ENCODE results near the gene SOD3.

Gene SOD3

GRCh38 chr4:24775032-24775605, 20.3 kb upstream of the SOD3 start:
- no peak for DNase-seq (ENCODE audit: low read depth)

GRCh38 chr4:24775750-24776149, 19.6 kb upstream of the SOD3 start:
- no peak for DNase-seq (ENCODE audit: low read depth)

GRCh38 chr4:24777536-24778463, 17.6 kb upstream of the SOD3 start:
- no peak for DNase-seq (ENCODE audit: low read depth)

DNA sequence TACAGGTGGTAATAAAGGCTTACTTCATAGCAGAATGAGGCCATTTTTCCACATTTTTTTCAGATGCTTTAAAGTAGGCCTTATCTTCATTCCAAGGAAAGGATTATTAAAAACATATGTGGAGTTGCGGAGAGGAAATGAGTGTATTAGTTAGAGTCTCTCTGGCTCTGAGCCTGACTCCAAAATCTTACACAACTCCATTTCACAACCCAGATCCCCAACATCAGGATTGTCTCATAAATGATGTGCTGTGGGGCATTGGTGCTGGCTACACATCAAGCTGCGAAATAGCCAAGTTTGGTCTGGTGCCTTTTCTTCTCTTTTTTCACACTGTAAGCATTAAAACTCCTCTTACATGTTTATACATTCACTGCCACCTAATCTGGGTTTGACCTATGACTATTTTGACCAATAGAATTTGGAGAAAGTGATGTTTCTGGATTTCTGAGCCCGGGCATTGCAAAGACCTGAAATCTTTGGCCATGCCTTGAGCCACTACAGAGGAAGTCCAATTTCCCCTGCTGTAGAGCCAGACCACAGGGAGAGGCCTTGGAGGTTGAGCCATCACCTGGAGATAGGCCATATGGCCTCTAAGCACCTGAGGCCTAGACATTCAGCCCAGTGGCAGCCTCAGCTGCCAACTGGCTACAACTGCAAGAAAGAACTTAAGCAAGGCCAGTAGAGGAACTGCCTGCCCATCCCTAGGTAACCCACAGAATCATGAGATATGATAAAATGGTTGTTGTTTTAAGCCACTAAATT, 16.7 kb upstream of the SOD3 start:
- DNase-seq (ENCODE audit: low read depth), result peak; percentile 96

DNA sequence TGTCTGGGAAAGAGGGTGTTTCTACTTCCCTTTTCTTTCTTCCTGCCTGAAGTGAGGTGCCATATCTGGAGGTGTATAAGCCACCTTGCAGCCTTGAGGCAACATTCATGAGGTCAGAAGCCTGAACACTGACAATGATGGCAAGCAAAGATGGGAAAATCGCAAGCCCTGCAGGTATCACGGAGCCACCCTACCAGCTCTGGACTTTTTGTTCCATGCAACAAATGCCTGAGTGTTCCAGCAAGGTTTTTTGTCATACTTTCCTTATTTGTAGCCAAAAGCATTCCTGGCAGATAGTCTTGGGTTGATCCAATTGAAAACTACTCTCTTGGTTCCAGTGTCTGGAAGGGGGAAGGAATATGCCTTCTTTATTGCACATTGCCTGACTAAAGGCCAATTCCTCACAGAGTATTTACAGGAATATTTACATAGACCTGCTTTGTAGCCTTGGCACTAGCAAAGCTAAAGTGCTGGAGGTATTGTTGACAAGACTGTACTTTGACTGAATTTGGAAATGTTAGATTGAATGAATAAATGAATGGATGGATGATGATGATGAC, 14.4 kb upstream of the SOD3 start:
- DNase-seq (ENCODE audit: low read depth), result no peak

GRCh38 chr4:24781999-24782745, 13.2 kb upstream of the SOD3 start:
- no peak for DNase-seq (ENCODE audit: low read depth)

DNA sequence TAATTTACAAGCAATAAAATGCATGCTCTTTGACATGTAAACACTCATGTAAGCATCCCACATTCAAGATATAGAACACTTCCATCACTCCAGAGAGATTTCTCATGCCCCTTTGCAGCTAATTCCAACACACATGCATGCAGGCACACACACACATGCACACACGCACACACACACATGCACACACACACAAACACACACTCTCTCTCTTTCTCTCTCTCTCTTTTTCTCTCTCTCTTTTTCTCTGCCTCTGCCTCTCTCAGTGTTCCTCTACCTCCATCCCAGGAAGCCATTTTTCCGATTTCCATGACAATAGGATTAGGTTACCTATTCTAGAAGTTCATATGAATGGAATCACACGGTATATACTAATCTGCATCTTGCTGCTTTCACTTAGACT, 11.9 kb upstream of the SOD3 start:
- DNase-seq (ENCODE audit: low read depth), result no peak

- DNase-seq (ENCODE audit: low read depth), result no peak
Measured at GRCh38 chr4:24791043-24791442, 4.3 kb upstream of the SOD3 start.

DNA sequence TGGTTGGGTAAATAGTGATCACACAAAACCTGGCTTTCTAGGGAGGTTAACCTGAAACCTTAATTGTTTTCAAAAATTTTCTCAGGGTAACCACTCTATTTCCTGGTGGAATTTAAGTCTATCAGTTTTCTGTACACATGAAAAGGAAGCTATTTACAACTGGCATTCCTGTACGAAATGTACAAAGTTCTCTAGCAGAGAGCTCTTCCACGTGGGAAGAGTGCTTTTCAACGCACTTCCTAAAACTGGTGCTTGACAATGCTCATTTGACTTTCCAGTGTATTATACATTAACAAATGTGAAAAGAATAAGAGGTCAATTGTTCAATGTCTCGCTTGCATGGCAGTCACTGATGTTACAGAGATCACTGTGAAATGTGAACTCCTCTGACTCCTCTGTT, 2.8 kb upstream of the SOD3 start:
- DNase-seq (ENCODE audit: low read depth), result no peak

GRCh38 chr4:24793219-24794005, 2.0 kb upstream of the SOD3 start:
- no peak for DNase-seq (ENCODE audit: low read depth)

DNA sequence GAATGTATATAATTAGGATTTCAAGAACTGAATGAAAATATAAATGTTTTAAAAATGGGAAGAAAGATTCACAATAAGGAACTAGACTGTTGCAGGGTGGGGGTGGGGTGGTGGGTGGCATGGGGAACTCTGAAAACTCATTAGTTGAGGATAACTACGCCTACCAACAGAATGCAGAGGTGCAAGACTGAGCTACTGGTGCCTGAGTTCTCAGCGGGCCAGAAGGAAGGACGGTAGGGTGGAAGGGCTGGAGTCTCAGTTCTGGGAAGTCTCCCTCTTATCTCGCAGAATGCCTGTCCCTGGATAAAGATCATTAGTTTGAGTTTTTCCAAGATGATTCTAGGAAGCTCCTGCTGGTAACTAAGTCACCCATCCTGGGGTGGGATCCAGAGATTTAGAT, 1.3 kb upstream of the SOD3 start:
- DNase-seq (ENCODE audit: low read depth), result no peak

- no peak for DNase-seq (ENCODE audit: low read depth)
Measured at GRCh38 chr4:24794480-24794879, 893 bp upstream of the SOD3 start.

- no peak for DNase-seq (ENCODE audit: low read depth)
Measured at GRCh38 chr4:24795666-24796381, 451 bp downstream of the SOD3 start.

DNA sequence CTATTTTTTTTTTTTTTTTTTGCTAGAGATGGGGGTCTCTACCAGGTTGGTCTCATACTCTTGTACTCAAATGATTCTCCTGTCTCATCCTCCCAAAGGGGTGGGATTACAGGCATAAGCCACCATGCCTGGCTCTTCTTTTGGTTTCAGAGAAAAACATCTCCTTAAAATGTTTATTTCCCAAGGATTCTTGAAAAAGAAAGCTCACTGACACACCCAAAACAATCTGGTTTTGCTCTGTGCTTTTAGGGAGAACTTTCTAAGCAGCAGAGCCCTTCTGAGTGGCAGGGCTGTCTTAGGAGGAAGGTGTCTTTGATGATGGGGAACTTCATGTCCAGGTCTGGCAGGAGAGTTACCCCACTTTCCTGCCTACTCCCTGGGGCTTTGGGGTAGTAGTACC, 1.2 kb downstream of the SOD3 start:
- no peak for DNase-seq (ENCODE audit: low read depth)

GRCh38 chr4:24798036-24798610, 2.8 kb downstream of the SOD3 start:
- no peak for DNase-seq (ENCODE audit: low read depth)

DNA sequence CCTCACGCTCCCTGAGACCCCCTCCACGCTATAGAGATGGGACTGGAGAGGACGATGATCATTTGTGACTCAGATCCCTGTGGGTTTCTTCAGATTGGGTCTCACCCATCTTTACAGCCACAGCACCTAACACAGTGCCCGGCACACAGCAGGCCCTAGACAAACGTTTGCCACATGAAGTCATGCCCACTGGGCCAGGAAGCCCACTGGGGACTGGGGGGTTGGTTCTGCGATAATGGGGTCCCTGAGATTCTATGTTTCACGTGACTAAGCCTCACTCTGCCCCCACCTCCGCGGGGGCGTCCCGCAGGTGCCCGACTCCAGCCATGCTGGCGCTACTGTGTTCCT, 3.8 kb downstream of the SOD3 start:
- no peak for DNase-seq (ENCODE audit: low read depth)

DNA sequence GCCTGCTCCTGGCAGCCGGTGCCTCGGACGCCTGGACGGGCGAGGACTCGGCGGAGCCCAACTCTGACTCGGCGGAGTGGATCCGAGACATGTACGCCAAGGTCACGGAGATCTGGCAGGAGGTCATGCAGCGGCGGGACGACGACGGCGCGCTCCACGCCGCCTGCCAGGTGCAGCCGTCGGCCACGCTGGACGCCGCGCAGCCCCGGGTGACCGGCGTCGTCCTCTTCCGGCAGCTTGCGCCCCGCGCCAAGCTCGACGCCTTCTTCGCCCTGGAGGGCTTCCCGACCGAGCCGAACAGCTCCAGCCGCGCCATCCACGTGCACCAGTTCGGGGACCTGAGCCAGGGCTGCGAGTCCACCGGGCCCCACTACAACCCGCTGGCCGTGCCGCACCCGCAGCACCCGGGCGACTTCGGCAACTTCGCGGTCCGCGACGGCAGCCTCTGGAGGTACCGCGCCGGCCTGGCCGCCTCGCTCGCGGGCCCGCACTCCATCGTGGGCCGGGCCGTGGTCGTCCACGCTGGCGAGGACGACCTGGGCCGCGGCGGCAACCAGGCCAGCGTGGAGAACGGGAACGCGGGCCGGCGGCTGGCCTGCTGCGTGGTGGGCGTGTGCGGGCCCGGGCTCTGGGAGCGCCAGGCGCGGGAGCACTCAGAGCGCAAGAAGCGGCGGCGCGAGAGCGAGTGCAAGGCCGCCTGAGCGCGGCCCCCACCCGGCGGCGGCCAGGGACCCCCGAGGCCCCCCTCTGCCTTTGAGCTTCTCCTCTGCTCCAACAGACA, 4.4 kb downstream of the SOD3 start:
- no peak for DNase-seq (ENCODE audit: low read depth)

DNA sequence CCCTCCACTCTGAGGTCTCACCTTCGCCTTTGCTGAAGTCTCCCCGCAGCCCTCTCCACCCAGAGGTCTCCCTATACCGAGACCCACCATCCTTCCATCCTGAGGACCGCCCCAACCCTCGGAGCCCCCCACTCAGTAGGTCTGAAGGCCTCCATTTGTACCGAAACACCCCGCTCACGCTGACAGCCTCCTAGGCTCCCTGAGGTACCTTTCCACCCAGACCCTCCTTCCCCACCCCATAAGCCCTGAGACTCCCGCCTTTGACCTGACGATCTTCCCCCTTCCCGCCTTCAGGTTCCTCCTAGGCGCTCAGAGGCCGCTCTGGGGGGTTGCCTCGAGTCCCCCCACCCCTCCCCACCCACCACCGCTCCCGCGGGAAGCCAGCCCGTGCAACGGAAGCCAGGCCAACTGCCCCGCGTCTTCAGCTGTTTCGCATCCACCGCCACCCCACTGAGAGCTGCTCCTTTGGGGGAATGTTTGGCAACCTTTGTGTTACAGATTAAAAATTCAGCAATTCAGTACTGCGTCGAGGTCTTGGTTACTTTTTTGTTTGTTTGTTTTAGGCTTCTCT, 5.0 kb downstream of the SOD3 start:
- no peak for DNase-seq (ENCODE audit: low read depth)
